ENCODE measurements around the gene SH2D4B. TPM values are rescaled to one million over a fixed set of nuclear protein-coding genes. Genes with fewer than 3 reads are reported as not detected.
A peak's percentile ranks its signal among the peaks of the same experiment; 100 is the strongest.

Gene SH2D4B
- total RNA-seq, 1 experiment from 2014 or later, result 0.07 TPM

DNA sequence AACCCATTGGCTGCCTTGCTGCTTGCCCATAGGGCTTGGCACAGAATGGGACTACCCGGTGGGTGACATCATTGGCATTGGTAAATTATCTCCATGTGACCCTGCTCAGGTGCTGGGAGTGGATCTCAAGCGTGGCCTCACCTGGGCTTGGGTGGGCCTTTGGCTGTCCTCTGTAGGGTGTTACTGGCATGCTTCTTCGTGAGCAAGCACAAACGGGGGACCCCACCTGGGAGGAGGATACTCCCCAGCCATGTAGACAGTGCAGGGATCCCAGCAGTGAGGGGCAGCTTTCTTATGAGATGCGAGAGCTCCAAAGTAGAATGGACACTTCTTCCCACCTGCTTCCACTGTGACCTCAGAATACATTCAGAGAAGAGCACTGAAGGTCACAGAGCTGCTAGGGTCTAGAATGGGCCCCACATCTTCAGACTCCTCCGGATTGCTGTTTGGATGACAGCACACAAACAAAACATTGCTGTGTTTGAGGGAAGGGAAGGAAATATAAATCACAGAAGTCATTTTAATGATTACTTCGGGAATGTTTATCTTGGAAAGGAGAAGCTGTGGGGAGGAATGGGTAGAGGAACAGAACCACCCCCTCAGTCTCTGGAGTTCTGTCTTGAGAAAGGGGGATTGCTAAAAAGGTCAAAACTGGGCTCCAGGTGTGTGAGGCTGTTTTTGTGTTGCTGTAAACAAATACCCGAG is 75.9 kb downstream of the SH2D4B start:
- Histone ChIP-seq H4K91ac (ENCODE audit: insufficient read length, low read depth, low read length) (no peak overlapping the region), H3T11ph (ENCODE audit: low read length) (no peak overlapping the region), H2BK15ac (ENCODE audit: low read depth, low read length) (no peak overlapping the region), H3K4me1 (ENCODE audit: insufficient read depth, low read length) (no peaks in the 10 kb centered on the region), H3K56ac (ENCODE audit: insufficient read length, low read depth, low read length) (no peak overlapping the region), H3K4ac (ENCODE audit: low read depth, low read length) (no peak overlapping the region), H2BK120ac (ENCODE audit: low read depth, low read length, poor library complexity, severe bottlenecking) (no peak overlapping the region), H3K9me3 (ENCODE audit: control insufficient read depth, low read depth, low read length) (no peaks in the 10 kb centered on the region), H3K9ac (ENCODE audit: extremely low read depth, insufficient read length, low read length) (no peak overlapping the region), H3K14ac (ENCODE audit: insufficient read depth, low read length) (no peak overlapping the region), H4K20me1 (ENCODE audit: control insufficient read depth, insufficient read depth, insufficient read length) (no peaks in the 10 kb centered on the region), H3K4me2 (ENCODE audit: insufficient read depth, insufficient read length, low read length) (no peak overlapping the region), H3K23me2 (ENCODE audit: insufficient read length, low read depth, low read length, poor library complexity, severe bottlenecking) (no peaks in the 10 kb centered on the region), H3K79me2 (ENCODE audit: insufficient read depth, low read length) (no peaks in the 10 kb centered on the region), H3K18ac (ENCODE audit: insufficient read length, low read depth, low read length) (no peak overlapping the region), H2BK5ac (ENCODE audit: insufficient read length, low read length) (no peak overlapping the region), H3K79me1 (ENCODE audit: insufficient read depth, low read depth, low read length, poor library complexity, severe bottlenecking) (no peaks in the 10 kb centered on the region), H4K8ac (replicated peaks; ENCODE audit: insufficient read length, low read depth, low read length) (no peak overlapping the region), H3K27ac (ENCODE audit: insufficient read length, low read depth, low read length) (no peak overlapping the region), H2BK12ac (ENCODE audit: insufficient read length, low read depth, low read length) (no peak overlapping the region), H3K27me3 (ENCODE audit: insufficient read depth, low read length) (no peaks in the 10 kb centered on the region), H2AK5ac (ENCODE audit: insufficient read length, low read length) (no peak overlapping the region), H2BK20ac (ENCODE audit: low read depth, low read length, poor library complexity, severe bottlenecking) (no peak overlapping the region), H2AFZ (ENCODE audit: low read length) (no peak overlapping the region), H4K5ac (ENCODE audit: insufficient read length, low read depth, low read length) (no peak overlapping the region), H3K23ac (ENCODE audit: insufficient read length, low read depth, low read length) (no peak overlapping the region)
- TF ChIP-seq, protein P1, sequence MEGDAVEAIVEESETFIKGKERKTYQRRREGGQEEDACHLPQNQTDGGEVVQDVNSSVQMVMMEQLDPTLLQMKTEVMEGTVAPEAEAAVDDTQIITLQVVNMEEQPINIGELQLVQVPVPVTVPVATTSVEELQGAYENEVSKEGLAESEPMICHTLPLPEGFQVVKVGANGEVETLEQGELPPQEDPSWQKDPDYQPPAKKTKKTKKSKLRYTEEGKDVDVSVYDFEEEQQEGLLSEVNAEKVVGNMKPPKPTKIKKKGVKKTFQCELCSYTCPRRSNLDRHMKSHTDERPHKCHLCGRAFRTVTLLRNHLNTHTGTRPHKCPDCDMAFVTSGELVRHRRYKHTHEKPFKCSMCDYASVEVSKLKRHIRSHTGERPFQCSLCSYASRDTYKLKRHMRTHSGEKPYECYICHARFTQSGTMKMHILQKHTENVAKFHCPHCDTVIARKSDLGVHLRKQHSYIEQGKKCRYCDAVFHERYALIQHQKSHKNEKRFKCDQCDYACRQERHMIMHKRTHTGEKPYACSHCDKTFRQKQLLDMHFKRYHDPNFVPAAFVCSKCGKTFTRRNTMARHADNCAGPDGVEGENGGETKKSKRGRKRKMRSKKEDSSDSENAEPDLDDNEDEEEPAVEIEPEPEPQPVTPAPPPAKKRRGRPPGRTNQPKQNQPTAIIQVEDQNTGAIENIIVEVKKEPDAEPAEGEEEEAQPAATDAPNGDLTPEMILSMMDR (conservative IDR thresholded peaks at IDR 0.05), result no peak
- H3K4me3 Mint-ChIP-seq, result no peak overlapping the region
- peak overlapping the region in 1 of 3 experiments; percentile 52; a peak in 1 of 7 replicates for H3K27ac Mint-ChIP-seq
- H3K27me3 Mint-ChIP-seq (ENCODE audit: low read depth), result peaks cover 9% of the 10 kb centered on the region
- peaks cover 0 to 3% of the 10 kb centered on the region in 2 experiments; a peak in 3 of 4 replicates for H3K4me1 Mint-ChIP-seq
- WGBS (ENCODE audit: extremely low coverage, insufficient read length, low lambda C conversion rate), result no CpG with 5 or more reads among the region's 8 CpGs
- DNase-seq, result no peak
- H3K36me3 Mint-ChIP-seq (ENCODE audit: insufficient read depth in 1 of 3, low read depth in 3 of 3), result peaks cover 0 to 3% (median 0%) of the 10 kb centered on the region in 3 experiments; a peak in 1 of 7 replicates
- H3K9me3 Mint-ChIP-seq, result no peaks in the 10 kb centered on the region
